Fibroblast of lung (primary cell): ENCODE measurements around the gene RMDN2. TPM values are rescaled to one million over a fixed set of nuclear protein-coding genes. Genes with fewer than 3 reads are reported as not detected.
"Not testable (repeated sequence)": the region's sequence is repeated elsewhere in the genome, so short reads cannot be mapped to it uniquely, and the experiment has no call there.

Experiments used
- DNase-seq, 2 donors: peaks; one replicate each; pipeline versions ENCODE4 v3.0.0 to v3.0.0-alpha.2; 2010; ENCODE audit warnings: low read depth in 2 of 2
- H2AFZ ChIP-seq: 2 replicates; pipeline ENCODE4 v1.5.1; 2012; ENCODE audit warnings: low read length, control low read depth, inconsistent platforms
- H3K27ac ChIP-seq: 2 replicates; pipeline ENCODE4 v1.5.1; 2011; ENCODE audit warnings: low read length, control low read depth; ENCODE audit not compliant: insufficient read depth
- H3K27me3 ChIP-seq: 2 replicates; pipeline ENCODE4 v1.5.1; 2011; ENCODE audit warnings: mild to moderate bottlenecking, low read length; ENCODE audit not compliant: control insufficient read depth, insufficient read depth
- H3K36me3 ChIP-seq: 2 replicates; pipeline ENCODE4 v1.5.1; 2011; ENCODE audit warnings: low read length; ENCODE audit not compliant: control insufficient read depth, insufficient read depth
- H3K4me1 ChIP-seq: 2 replicates; pipeline ENCODE4 v1.5.1; 2011; ENCODE audit warnings: low read length; ENCODE audit not compliant: control insufficient read depth, insufficient read depth; ENCODE audit errors: extremely low read depth
- H3K4me2 ChIP-seq: 2 replicates; pipeline ENCODE4 v1.5.1; 2011; ENCODE audit warnings: low read length, control low read depth; ENCODE audit not compliant: insufficient read depth; ENCODE audit errors: extremely low read depth
- H3K4me3 ChIP-seq, 4 experiments: fragments of 200-600 bp in 1 of 4; sonication (generic) in 1 of 4; replicated peaks in 1 of 4; 2 replicates each; pipeline ENCODE4 v1.5.1; 2011 to 2016; ENCODE audit warnings: low read length in 4 of 4, low read depth in 3 of 4, mild to moderate bottlenecking in 3 of 4, control low read depth in 2 of 4, inconsistent platforms in 1 of 4, mixed read lengths in 1 of 4; ENCODE audit not compliant: insufficient read depth in 1 of 4; ENCODE audit errors: control extremely low read depth in 1 of 4
- H3K79me2 ChIP-seq: 2 replicates; pipeline ENCODE4 v1.5.1; 2012; ENCODE audit warnings: mild to moderate bottlenecking, low read length, inconsistent platforms; ENCODE audit not compliant: control insufficient read depth, insufficient read depth
- H3K9ac ChIP-seq: 2 replicates; pipeline ENCODE4 v1.5.1; 2011; ENCODE audit warnings: mild to moderate bottlenecking, low read length, control low read depth; ENCODE audit not compliant: insufficient read depth
- H3K9me3 ChIP-seq: 2 replicates; pipeline ENCODE4 v1.5.1; 2012; ENCODE audit warnings: low read depth, low read length; ENCODE audit not compliant: control insufficient read depth, insufficient read depth
- H4K20me1 ChIP-seq: 2 replicates; pipeline ENCODE4 v1.5.1; 2011; ENCODE audit warnings: low read length; ENCODE audit not compliant: control insufficient read depth, insufficient read depth; ENCODE audit errors: extremely low read depth
- EZH2 ChIP-seq: IDR thresholded peaks from 2 replicates; pipeline ENCODE4 v1.5.1; 2012; ENCODE audit warnings: low read length, control low read depth, mild to moderate bottlenecking; ENCODE audit errors: missing control alignments
- polyA plus RNA-seq, 2 donors: library from polyadenylated mRNA; depleted of rRNA in 1 of 2; stranded (reverse) in 1 of 2; unstranded in 1 of 2; fragments of >200 nt; gene quantifications; 2 replicates each; pipeline ENCODE4 v1.2.1, GENCODE V29; 2011 to 2012; ENCODE audit warnings: missing spikeins in 1 of 2
- total RNA-seq: library from RNA; depleted of rRNA; stranded (reverse); fragments of >200 nt; gene quantifications from 2 replicates; pipeline ENCODE4 v1.2.1, GENCODE V29; 2014
- TF ChIP-seq, protein P1 (sequence below), 2 donors: IDR thresholded peaks in 1 of 2; conservative IDR thresholded peaks in 1 of 2; 1 replicate in 1 of 2; 2 replicates in 1 of 2; pipeline ENCODE4 v1.5.1; 2011 to 2012; ENCODE audit warnings: low read length in 2 of 2, control low read depth in 1 of 2, inconsistent platforms in 1 of 2, low read depth in 1 of 2, mild to moderate bottlenecking in 1 of 2

Gene RMDN2
- total and polyA plus RNA-seq, 2 donors (not counting 1 experiment from before 2014, with no cell fraction given) = 5.4 to 9.2 TPM

DNA sequence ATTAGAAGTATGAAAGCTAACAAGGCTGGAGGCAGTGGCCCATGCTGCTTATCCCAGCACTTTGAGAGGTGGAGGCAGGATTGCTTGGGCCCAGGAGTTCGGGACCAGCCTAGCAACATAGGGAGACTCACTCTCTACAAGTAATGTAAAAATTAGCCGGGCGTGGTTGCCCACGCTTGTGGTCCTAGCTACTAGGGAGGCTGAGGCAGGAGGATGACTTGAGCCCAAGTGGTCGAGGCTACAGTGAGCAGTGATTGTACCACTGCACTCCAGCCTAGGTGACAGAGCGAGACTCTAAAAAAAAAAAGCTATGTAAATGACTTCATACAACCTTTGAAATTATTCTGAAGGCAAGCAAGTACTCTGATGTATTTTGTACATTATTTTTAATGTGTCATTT is 1.5 kb downstream of the RMDN2 start:
- no peaks in the 10 kb centered on the region for H3K79me2 ChIP-seq
- H3K27me3 ChIP-seq = no peaks in the 10 kb centered on the region
- H3K9me3 ChIP-seq = no peaks in the 10 kb centered on the region
- no peak overlapping the region for H2AFZ ChIP-seq
- H3K4me2 ChIP-seq = no peak overlapping the region
- no peaks in the 10 kb centered on the region for H4K20me1 ChIP-seq
- peaks cover 1% of the 10 kb centered on the region for H3K4me1 ChIP-seq
- H3K4me3 ChIP-seq = no peak overlapping the region
- no peak overlapping the region for H3K27ac ChIP-seq
- TF ChIP-seq EZH2 = no peak
- TF ChIP-seq, protein P1, sequence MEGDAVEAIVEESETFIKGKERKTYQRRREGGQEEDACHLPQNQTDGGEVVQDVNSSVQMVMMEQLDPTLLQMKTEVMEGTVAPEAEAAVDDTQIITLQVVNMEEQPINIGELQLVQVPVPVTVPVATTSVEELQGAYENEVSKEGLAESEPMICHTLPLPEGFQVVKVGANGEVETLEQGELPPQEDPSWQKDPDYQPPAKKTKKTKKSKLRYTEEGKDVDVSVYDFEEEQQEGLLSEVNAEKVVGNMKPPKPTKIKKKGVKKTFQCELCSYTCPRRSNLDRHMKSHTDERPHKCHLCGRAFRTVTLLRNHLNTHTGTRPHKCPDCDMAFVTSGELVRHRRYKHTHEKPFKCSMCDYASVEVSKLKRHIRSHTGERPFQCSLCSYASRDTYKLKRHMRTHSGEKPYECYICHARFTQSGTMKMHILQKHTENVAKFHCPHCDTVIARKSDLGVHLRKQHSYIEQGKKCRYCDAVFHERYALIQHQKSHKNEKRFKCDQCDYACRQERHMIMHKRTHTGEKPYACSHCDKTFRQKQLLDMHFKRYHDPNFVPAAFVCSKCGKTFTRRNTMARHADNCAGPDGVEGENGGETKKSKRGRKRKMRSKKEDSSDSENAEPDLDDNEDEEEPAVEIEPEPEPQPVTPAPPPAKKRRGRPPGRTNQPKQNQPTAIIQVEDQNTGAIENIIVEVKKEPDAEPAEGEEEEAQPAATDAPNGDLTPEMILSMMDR (conservative IDR thresholded peaks at IDR 0.05 in 1 of 2, IDR thresholded peaks at IDR 0.05 in 1 of 2; ENCODE audit: low read depth in 1 of 2, low read length in 2 of 2) = no peak
- H3K36me3 ChIP-seq = no peaks in the 10 kb centered on the region
- DNase-seq = no peak
- no peak overlapping the region for H3K9ac ChIP-seq

DNA sequence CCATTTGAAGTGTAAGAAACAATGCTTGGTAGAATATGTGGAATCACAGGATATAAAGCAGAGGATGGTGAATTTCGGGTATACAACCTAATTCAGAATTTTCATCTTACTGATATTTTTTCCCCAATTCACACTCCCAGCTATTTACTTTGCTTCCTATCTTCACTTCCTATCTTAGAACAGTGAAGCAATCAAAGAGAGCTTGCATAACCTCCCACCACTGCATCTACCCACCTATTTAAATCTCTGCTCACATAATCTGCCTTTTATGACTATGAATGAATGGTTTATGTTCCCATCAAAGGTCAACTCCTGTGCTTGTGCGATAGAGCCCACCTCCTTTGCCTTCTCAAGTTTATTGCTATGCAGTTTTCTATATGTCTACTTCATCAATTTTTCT is 3.3 kb downstream of the RMDN2 start:
- Histone ChIP-seq H3K36me3 (no peaks in the 10 kb centered on the region), H3K4me1 (no peaks in the 10 kb centered on the region), H3K27ac (no peak overlapping the region), H3K79me2 (no peaks in the 10 kb centered on the region), H3K4me2 (no peak overlapping the region), H3K9ac (no peak overlapping the region), H3K27me3 (no peaks in the 10 kb centered on the region), H2AFZ (no peak overlapping the region), H3K9me3 (no peaks in the 10 kb centered on the region), H3K4me3 (no peak overlapping the region), H4K20me1 (no peaks in the 10 kb centered on the region)
- no peak for DNase-seq
- no peak for TF ChIP-seq EZH2
- TF ChIP-seq, protein P1 (conservative IDR thresholded peaks at IDR 0.05 in 1 of 2, IDR thresholded peaks at IDR 0.05 in 1 of 2; ENCODE audit: low read depth in 1 of 2, low read length in 2 of 2) = no peak

DNA sequence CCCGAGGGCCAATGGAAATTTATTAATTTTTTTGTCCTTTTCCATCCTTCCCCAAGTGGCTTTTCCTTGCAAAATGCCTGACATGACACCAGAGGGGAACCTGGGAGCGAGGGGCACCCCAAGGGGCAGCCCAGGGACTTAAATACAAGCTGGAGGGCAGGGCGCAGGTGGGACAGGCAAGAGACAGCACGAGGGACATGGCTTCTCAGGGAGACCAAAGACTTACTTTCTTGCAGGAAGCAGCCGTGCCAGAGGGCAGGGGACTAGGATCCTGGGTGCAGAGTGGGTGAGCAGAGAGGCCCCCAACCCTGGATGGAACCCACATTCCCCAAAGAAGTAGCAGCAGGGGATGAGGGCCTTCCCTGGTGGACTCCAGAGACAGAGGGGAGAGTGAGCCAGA is 5.3 kb downstream of the RMDN2 start:
- H2AFZ ChIP-seq, H3K79me2 ChIP-seq, H3K9me3 ChIP-seq, H3K4me2 ChIP-seq, H3K4me3 ChIP-seq, H3K36me3 ChIP-seq, H3K27ac ChIP-seq, H3K4me1 ChIP-seq, H3K9ac ChIP-seq, H4K20me1 ChIP-seq, H3K27me3 ChIP-seq, DNase-seq: not testable (repeated sequence)

DNA sequence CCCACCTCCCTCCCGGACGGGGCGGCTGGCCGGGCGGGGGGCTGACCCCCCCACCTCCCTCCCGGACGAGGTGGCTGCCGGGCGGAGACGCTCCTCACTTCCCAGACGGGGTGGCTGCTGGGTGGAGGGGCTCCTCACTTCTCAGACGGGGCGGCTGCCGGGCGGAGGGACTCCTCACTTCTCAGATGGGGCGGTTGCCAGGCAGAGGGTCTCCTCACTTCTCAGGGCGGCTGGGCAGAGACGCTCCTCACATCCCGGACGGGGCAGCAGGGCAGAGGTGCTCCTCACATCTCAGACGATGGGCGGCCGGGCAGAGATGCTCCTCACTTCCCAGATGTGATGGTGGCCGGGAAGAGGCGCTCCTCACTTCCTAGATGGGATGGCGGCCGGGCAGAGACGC is 7.8 kb downstream of the RMDN2 start:
- not testable (repeated sequence) for H3K27ac ChIP-seq, H3K4me3 ChIP-seq, H4K20me1 ChIP-seq, DNase-seq, H3K36me3 ChIP-seq, H3K4me1 ChIP-seq, H2AFZ ChIP-seq, H3K9me3 ChIP-seq, H3K27me3 ChIP-seq, H3K9ac ChIP-seq, H3K4me2 ChIP-seq, H3K79me2 ChIP-seq
